ENCODE measurements around the gene MSI2. TPM values are rescaled to one million over a fixed set of nuclear protein-coding genes. Genes with fewer than 3 reads are reported as not detected.
A peak's percentile ranks its signal among the peaks of the same experiment; 100 is the strongest.

MSI2 gene
- total RNA-seq, 1 donor from 2014 or later, result 60.6 TPM

GRCh38 chr17:57597531-57598453, 341.5 kb downstream of the MSI2 start:
- H3K36me3 Mint-ChIP-seq (ENCODE audit: low read depth, unreplicated experiment), result peaks cover 15% of the 10 kb centered on the region
- no peak overlapping the region for H3K4me3 Mint-ChIP-seq (ENCODE audit: unreplicated experiment)
- DNase-seq (ENCODE audit: low spot score), result peak; percentile 76
- H3K27ac Mint-ChIP-seq (ENCODE audit: unreplicated experiment), result no peak overlapping the region
- no peaks in the 10 kb centered on the region for H3K9me3 Mint-ChIP-seq (ENCODE audit: unreplicated experiment)
- H3K4me1 Mint-ChIP-seq (ENCODE audit: unreplicated experiment), result peaks cover 22% of the 10 kb centered on the region
- H3K27me3 Mint-ChIP-seq (ENCODE audit: unreplicated experiment), result peaks cover 16% of the 10 kb centered on the region
- TF ChIP-seq CTCF (IDR thresholded peaks at IDR 0.05; ENCODE audit: unreplicated experiment), result peak; percentile 72

GRCh38 chr17:57599271-57600045, 343.1 kb downstream of the MSI2 start:
- H3K4me1 Mint-ChIP-seq (ENCODE audit: unreplicated experiment), result peaks cover 22% of the 10 kb centered on the region
- no peak overlapping the region for H3K4me3 Mint-ChIP-seq (ENCODE audit: unreplicated experiment)
- TF ChIP-seq CTCF (IDR thresholded peaks at IDR 0.05; ENCODE audit: unreplicated experiment), result no peak
- no peak for DNase-seq (ENCODE audit: low spot score)
- H3K9me3 Mint-ChIP-seq (ENCODE audit: unreplicated experiment), result no peaks in the 10 kb centered on the region
- peaks cover 12% of the 10 kb centered on the region for H3K27me3 Mint-ChIP-seq (ENCODE audit: unreplicated experiment)
- H3K27ac Mint-ChIP-seq (ENCODE audit: unreplicated experiment), result no peak overlapping the region
- peaks cover 21% of the 10 kb centered on the region for H3K36me3 Mint-ChIP-seq (ENCODE audit: low read depth, unreplicated experiment)

- Mint-ChIP-seq H3K9me3 (ENCODE audit: unreplicated experiment) (no peaks in the 10 kb centered on the region), H3K36me3 (ENCODE audit: low read depth, unreplicated experiment) (peaks cover 17% of the 10 kb centered on the region), H3K27me3 (ENCODE audit: unreplicated experiment) (peaks cover 15% of the 10 kb centered on the region), H3K27ac (ENCODE audit: unreplicated experiment) (no peak overlapping the region), H3K4me1 (ENCODE audit: unreplicated experiment) (peaks cover 22% of the 10 kb centered on the region), H3K4me3 (ENCODE audit: unreplicated experiment) (no peak overlapping the region)
- DNase-seq (ENCODE audit: low spot score), result no peak
- no peak for TF ChIP-seq CTCF (IDR thresholded peaks at IDR 0.05; ENCODE audit: unreplicated experiment)
These were observed 343.8 kb downstream of the MSI2 start for GRCh38 chr17:57600074-57600473.

GRCh38 chr17:57601143-57601735, 344.9 kb downstream of the MSI2 start:
- DNase-seq (ENCODE audit: low spot score), result no peak
- Mint-ChIP-seq H3K4me1 (ENCODE audit: unreplicated experiment) (peaks cover 14% of the 10 kb centered on the region), H3K27ac (ENCODE audit: unreplicated experiment) (no peak overlapping the region), H3K4me3 (ENCODE audit: unreplicated experiment) (no peak overlapping the region), H3K27me3 (ENCODE audit: unreplicated experiment) (peaks cover 15% of the 10 kb centered on the region), H3K9me3 (ENCODE audit: unreplicated experiment) (no peaks in the 10 kb centered on the region), H3K36me3 (ENCODE audit: low read depth, unreplicated experiment) (peaks cover 14% of the 10 kb centered on the region)
- no peak for TF ChIP-seq CTCF (IDR thresholded peaks at IDR 0.05; ENCODE audit: unreplicated experiment)

Measured in endothelial cell (in vitro differentiated cells).